ENCODE results near the gene REV3L. TPM values are rescaled to one million over a fixed set of nuclear protein-coding genes. Genes with fewer than 3 reads are reported as not detected.

REV3L gene
- total RNA-seq, 1 donor from 2014 or later, result 37.5 TPM

DNA sequence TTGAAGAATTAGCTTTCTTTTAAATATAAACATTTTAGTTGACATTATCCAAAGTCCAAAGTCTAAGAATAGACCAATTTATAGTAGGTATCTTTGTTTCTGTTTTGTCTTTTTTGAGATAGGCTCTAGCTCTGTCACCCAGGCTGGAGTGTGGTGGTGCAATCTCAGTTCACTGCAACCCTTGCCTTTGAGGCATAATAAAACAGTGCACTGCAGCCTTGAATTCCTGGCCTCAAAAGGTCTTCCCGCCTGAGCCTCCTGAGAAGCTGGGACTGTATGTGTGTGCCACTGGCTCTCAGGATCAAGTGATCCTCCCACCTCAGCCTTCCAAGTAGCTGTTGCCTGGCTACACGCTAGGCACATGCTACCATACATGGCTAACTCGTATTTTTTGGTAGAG is 135.4 kb downstream of the REV3L start:
- ATAC-seq, result no peak
- Histone ChIP-seq H3K9me3 (no peaks in the 10 kb centered on the region), H3K36me3 (peaks cover 95% of the 10 kb centered on the region), H3K27me3 (no peaks in the 10 kb centered on the region), H3K27ac (no peak overlapping the region), H3K4me3 (no peak overlapping the region), H3K4me1 (no peaks in the 10 kb centered on the region)
- TF ChIP-seq, protein P1, sequence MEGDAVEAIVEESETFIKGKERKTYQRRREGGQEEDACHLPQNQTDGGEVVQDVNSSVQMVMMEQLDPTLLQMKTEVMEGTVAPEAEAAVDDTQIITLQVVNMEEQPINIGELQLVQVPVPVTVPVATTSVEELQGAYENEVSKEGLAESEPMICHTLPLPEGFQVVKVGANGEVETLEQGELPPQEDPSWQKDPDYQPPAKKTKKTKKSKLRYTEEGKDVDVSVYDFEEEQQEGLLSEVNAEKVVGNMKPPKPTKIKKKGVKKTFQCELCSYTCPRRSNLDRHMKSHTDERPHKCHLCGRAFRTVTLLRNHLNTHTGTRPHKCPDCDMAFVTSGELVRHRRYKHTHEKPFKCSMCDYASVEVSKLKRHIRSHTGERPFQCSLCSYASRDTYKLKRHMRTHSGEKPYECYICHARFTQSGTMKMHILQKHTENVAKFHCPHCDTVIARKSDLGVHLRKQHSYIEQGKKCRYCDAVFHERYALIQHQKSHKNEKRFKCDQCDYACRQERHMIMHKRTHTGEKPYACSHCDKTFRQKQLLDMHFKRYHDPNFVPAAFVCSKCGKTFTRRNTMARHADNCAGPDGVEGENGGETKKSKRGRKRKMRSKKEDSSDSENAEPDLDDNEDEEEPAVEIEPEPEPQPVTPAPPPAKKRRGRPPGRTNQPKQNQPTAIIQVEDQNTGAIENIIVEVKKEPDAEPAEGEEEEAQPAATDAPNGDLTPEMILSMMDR (IDR thresholded peaks at IDR 0.05), result no peak
- intact Hi-C loops (cut with DNase I), result no loop called here
- DNase-seq, result no peak

DNA sequence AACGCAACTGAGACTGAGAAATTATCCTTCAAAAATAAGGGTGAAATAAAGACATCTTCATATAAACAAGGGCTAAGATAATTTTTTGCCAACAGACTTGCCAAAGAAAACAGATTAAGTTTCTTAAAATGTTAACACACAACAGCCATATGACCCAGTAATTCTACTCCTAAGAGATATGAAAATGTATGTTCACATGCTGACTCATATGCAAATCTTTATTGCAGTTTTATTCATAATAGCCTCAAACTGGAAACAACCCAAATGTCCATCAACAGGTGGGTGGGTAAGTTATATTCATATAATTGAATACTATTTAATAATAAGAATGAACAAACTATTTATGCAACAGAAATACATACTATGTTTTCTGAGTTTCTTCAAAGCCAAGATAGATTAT is 140.1 kb downstream of the REV3L start:
- Histone ChIP-seq H3K36me3 (peaks cover 64% of the 10 kb centered on the region), H3K4me1 (no peaks in the 10 kb centered on the region), H3K4me3 (no peak overlapping the region), H3K27ac (no peak overlapping the region), H3K27me3 (no peaks in the 10 kb centered on the region), H3K9me3 (no peaks in the 10 kb centered on the region)
- DNase-seq, result no peak
- intact Hi-C loops (cut with DNase I), result no loop called here
- no peak for ATAC-seq
- TF ChIP-seq, protein P1 (IDR thresholded peaks at IDR 0.05), result no peak

DNA sequence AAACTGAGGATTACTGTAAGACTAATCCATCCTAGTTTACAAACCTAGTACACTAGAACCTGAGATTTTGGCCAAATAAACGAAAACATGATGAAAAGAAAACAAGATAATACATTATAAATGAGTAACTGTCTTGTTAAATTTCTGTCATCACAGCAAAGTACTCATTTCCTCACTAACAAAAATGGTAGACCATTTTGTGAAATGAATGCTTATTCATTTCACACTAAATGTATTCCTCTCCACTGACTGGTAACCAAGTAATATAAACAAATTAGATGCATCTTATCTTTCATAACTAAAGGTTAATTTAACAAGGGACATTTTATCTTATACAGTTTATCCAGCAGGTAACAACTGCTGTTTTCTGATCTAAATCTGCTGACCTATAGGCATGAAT is 143.7 kb downstream of the REV3L start:
- ATAC-seq, result no peak
- DNase-seq, result no peak
- Histone ChIP-seq H3K9me3 (no peaks in the 10 kb centered on the region), H3K4me1 (no peaks in the 10 kb centered on the region), H3K27ac (no peak overlapping the region), H3K36me3 (peaks cover 36% of the 10 kb centered on the region), H3K4me3 (no peak overlapping the region), H3K27me3 (no peaks in the 10 kb centered on the region)
- intact Hi-C loops (cut with DNase I), result no loop called here
- TF ChIP-seq, protein P1 (IDR thresholded peaks at IDR 0.05), result no peak

DNA sequence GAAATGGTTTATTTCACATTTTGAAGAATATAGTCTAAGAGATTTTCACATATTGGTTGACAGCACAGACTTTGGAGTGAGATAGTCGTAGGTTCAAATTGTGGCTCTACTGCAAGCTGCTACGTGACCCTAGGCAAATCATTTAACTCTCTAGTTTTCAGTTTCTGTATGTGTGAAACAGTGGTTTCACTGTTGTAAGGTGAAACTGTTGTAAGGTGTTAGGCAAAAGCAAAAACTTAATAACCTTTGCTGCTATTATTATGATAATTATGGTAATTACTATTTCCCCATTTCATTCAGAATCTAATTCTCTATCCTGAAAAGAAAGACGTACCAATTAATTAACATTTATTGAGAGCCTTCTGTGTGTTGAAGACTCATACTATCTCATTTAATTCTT is 144.2 kb downstream of the REV3L start:
- ATAC-seq, result no peak
- intact Hi-C loops (cut with DNase I), result no loop called here
- Histone ChIP-seq H3K9me3 (no peaks in the 10 kb centered on the region), H3K27me3 (no peaks in the 10 kb centered on the region), H3K4me1 (no peaks in the 10 kb centered on the region), H3K36me3 (peaks cover 36% of the 10 kb centered on the region), H3K4me3 (no peak overlapping the region), H3K27ac (no peak overlapping the region)
- TF ChIP-seq, protein P1 (IDR thresholded peaks at IDR 0.05), result no peak
- no peak for DNase-seq

DNA sequence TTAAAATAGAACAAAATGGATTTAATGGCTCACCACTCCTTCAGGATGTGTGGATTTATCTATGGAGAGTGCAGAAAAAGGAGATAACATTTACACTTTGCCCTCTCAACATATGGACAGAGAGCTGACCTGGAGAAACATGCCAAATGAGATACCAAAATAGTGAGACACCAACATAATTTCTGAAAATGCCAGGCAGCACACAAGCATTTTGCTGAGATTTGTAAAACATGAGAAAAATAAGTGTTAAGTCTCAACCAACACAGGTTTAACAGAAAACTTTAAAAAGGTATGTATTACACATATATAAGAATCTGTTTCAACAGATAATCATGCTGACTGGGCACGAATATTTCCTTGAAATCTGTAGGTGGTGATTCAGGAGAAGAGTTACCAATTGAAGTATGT is 145.2 kb downstream of the REV3L start:
- DNase-seq, result no peak
- ATAC-seq, result no peak
- H3K9me3 ChIP-seq, result no peaks in the 10 kb centered on the region
- peaks cover 36% of the 10 kb centered on the region for H3K36me3 ChIP-seq
- no peaks in the 10 kb centered on the region for H3K27me3 ChIP-seq
- no peaks in the 10 kb centered on the region for H3K4me1 ChIP-seq
- intact Hi-C loops (cut with DNase I), result no loop called here
- no peak overlapping the region for H3K4me3 ChIP-seq
- TF ChIP-seq, protein P1 (IDR thresholded peaks at IDR 0.05), result no peak
- no peak overlapping the region for H3K27ac ChIP-seq

Measured in upper lobe of right lung (tissue), 1 donor.